HepG2 (cell line): ENCODE data around the gene BMF. TPM values are rescaled to one million over a fixed set of nuclear protein-coding genes. Genes with fewer than 3 reads are reported as not detected.

Experiments
- ATF7-NPFF ChIP-seq: sonication (generic); formaldehyde crosslinking; IDR thresholded peaks from 2 replicates; pipeline ENCODE4 v1.8.1; 2023; ENCODE audit warnings: mild to moderate bottlenecking, low read depth, missing genetic modification reagents, moderate library complexity
- CHCHD3 ChIP-seq: sonication (generic); formaldehyde crosslinking; IDR thresholded peaks from 2 replicates; pipeline ENCODE4 v1.8.0; 2022; ENCODE audit warnings: mild to moderate bottlenecking, missing genetic modification reagents, moderate library complexity
- HCFC1 ChIP-seq: fragments of 150-350 bp; IDR thresholded peaks from 2 replicates; pipeline ENCODE4 v1.6.1; 2014; ENCODE audit warnings: low read depth, low read length
- HNF4A ChIP-seq: sonication (generic); formaldehyde crosslinking; IDR thresholded peaks from 2 replicates; pipeline ENCODE4 v1.4.0; 2020; ENCODE audit warnings: missing genetic modification reagents
- NFE2 ChIP-seq: sonication (generic); formaldehyde crosslinking; IDR thresholded peaks from 2 replicates; pipeline ENCODE4 v1.4.0; 2020; ENCODE audit warnings: missing genetic modification reagents
- PHF21A ChIP-seq: sonication (generic); formaldehyde crosslinking; IDR thresholded peaks from 2 replicates; pipeline ENCODE4 v1.5.0; 2020; ENCODE audit warnings: mild to moderate bottlenecking, missing genetic modification reagents
- PHF8 ChIP-seq: sonication (generic); formaldehyde crosslinking; IDR thresholded peaks from 2 replicates; pipeline ENCODE4 v1.5.0; 2020; ENCODE audit warnings: missing genetic modification reagents
- PRPF4 ChIP-seq: fragments of 200-400 bp; formaldehyde crosslinking; IDR thresholded peaks from 2 replicates; pipeline ENCODE4 v1.6.1; 2016; ENCODE audit warnings: low read length, low read depth; ENCODE audit not compliant: poor library complexity, severe bottlenecking
- RBFOX2 ChIP-seq: fragments of 200-400 bp; formaldehyde crosslinking; IDR thresholded peaks from 2 replicates; pipeline ENCODE4 v1.6.1; 2017; ENCODE audit warnings: low read depth, mild to moderate bottlenecking, low read length
- TAF15 ChIP-seq: fragments of 200-400 bp; formaldehyde crosslinking; IDR thresholded peaks from one replicate; pipeline ENCODE4 v1.6.1; 2018; ENCODE audit warnings: mild to moderate bottlenecking, low read depth, low read length; ENCODE audit not compliant: poor library complexity, severe bottlenecking
- ZNF264 ChIP-seq: sonication (generic); formaldehyde crosslinking; IDR thresholded peaks from 2 replicates; pipeline ENCODE4 v1.4.0; 2020; ENCODE audit warnings: missing genetic modification reagents
- ZNF44 ChIP-seq: sonication (generic); formaldehyde crosslinking; IDR thresholded peaks from 2 replicates; pipeline ENCODE4 v1.5.1; 2020; ENCODE audit warnings: mild to moderate bottlenecking, missing genetic modification reagents
- ZNF510 ChIP-seq: sonication (generic); formaldehyde crosslinking; IDR thresholded peaks from 2 replicates; pipeline ENCODE4 v1.4.0; 2020; ENCODE audit warnings: low read depth, mild to moderate bottlenecking, missing genetic modification reagents
- ZNF777 ChIP-seq: sonication (generic); formaldehyde crosslinking; IDR thresholded peaks from 2 replicates; pipeline ENCODE4 v1.4.0; 2020; ENCODE audit warnings: missing genetic modification reagents
- ZNF780A ChIP-seq: sonication (generic); formaldehyde crosslinking; IDR thresholded peaks from 2 replicates; pipeline ENCODE4 v1.8.0; 2022; ENCODE audit warnings: mild to moderate bottlenecking, missing genetic modification reagents, moderate library complexity
- polyA plus RNA-seq, 8 experiments: library from polyadenylated mRNA; depleted of rRNA in 3 of 8; stranded (reverse) in 7 of 8; unstranded in 1 of 8; fragments of >200 nt; fragmentation: Illumina TruSeq in 4 of 8; extraction: Trizol in 4 of 8; gene quantifications; 2 replicates each; pipeline versions ENCODE4 v1.2.1 to v1.2.3, GENCODE V29; 2011 to 2016; ENCODE audit warnings: low read depth in 4 of 8, missing spikeins in 1 of 8, mixed read lengths in 1 of 8; ENCODE audit not compliant: insufficient read depth in 1 of 8
- total RNA-seq, 5 experiments: library from RNA; depleted of rRNA; stranded (reverse); fragments of >200 nt; fragmentation: Illumina TruSeq; extraction: Trizol; gene quantifications; 2 replicates each; pipeline ENCODE4 v1.2.3, GENCODE V29; 2016; ENCODE audit warnings: low read depth in 1 of 5
- TF ChIP-seq, protein P1 (sequence below): sonication (generic); formaldehyde crosslinking; IDR thresholded peaks from 2 replicates; pipeline ENCODE4 v1.4.0; 2020; ENCODE audit warnings: missing genetic modification reagents, borderline replicate concordance
- TF ChIP-seq, protein P2 (sequence below): sonication (generic); formaldehyde crosslinking; IDR thresholded peaks from 2 replicates; pipeline ENCODE4; 2020; ENCODE audit warnings: missing genetic modification reagents, mild to moderate bottlenecking, borderline replicate concordance
- TF ChIP-seq, protein P3 (sequence below): sonication (generic); formaldehyde crosslinking; IDR thresholded peaks from 2 replicates; pipeline ENCODE4 v1.5.1; 2020; ENCODE audit warnings: missing genetic modification reagents, mild to moderate bottlenecking, borderline replicate concordance

The BMF gene
- total and polyA plus RNA-seq, 2 of the 13 experiments (the other 11 are each of a cell fraction or from before 2014, with no cell fraction given), result 8.7 to 15.9 TPM

DNA sequence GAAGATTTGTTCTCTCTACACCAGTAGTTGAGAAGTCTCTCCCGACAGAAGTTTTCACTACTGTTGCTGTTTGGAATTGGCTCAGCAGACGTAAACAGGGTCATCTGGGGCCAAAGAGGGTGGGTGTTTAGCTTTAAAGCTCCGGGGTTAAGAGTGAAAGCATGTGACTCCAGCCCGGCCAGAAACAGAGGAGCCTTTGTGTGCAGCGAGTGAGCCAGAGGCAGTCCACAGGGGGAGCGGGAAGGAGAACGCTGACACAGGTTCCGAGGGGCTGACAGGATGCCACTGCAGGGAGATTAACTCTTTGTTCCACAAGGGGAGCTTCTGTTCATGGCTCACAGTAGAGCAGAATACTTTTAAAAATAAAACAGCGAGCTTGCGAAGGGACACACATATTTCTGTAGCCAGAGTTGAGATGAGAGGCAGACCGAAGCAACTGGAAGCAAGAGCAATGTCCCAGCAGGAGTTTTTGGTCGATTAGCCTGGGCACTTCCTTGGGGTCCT, 26.9 kb downstream of the BMF start (continued):
- TF ChIP-seq, protein P1, sequence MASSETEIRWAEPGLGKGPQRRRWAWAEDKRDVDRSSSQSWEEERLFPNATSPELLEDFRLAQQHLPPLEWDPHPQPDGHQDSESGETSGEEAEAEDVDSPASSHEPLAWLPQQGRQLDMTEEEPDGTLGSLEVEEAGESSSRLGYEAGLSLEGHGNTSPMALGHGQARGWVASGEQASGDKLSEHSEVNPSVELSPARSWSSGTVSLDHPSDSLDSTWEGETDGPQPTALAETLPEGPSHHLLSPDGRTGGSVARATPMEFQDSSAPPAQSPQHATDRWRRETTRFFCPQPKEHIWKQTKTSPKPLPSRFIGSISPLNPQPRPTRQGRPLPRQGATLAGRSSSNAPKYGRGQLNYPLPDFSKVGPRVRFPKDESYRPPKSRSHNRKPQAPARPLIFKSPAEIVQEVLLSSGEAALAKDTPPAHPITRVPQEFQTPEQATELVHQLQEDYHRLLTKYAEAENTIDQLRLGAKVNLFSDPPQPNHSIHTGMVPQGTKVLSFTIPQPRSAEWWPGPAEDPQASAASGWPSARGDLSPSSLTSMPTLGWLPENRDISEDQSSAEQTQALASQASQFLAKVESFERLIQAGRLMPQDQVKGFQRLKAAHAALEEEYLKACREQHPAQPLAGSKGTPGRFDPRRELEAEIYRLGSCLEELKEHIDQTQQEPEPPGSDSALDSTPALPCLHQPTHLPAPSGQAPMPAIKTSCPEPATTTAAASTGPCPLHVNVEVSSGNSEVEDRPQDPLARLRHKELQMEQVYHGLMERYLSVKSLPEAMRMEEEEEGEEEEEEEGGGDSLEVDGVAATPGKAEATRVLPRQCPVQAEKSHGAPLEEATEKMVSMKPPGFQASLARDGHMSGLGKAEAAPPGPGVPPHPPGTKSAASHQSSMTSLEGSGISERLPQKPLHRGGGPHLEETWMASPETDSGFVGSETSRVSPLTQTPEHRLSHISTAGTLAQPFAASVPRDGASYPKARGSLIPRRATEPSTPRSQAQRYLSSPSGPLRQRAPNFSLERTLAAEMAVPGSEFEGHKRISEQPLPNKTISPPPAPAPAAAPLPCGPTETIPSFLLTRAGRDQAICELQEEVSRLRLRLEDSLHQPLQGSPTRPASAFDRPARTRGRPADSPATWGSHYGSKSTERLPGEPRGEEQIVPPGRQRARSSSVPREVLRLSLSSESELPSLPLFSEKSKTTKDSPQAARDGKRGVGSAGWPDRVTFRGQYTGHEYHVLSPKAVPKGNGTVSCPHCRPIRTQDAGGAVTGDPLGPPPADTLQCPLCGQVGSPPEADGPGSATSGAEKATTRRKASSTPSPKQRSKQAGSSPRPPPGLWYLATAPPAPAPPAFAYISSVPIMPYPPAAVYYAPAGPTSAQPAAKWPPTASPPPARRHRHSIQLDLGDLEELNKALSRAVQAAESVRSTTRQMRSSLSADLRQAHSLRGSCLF (CRISPR knock-in tag), result no peak
- TF ChIP-seq TAF15 (no peak), PHF8 (CRISPR knock-in tag) (0 out of 2 replicates have a peak, but pooled peaks have one; percentile 22), ATF7-NPFF (CRISPR knock-in tag) (0 out of 2 replicates have a peak, but pooled peaks have one; percentile 34), ZNF510 (CRISPR knock-in tag) (no peak), ZNF44 (no peak), HCFC1 (no peak), PRPF4 (no peak), RBFOX2 (peak; percentile 48; the same call in 1 of the 2 replicates), ZNF777 (CRISPR knock-in tag) (no peak), ZNF780A (CRISPR knock-in tag) (no peak), CHCHD3 (CRISPR knock-in tag) (no peak), ZNF264 (CRISPR knock-in tag) (0 out of 2 replicates have a peak, but pooled peaks have one; percentile 43), HNF4A (CRISPR knock-in tag) (peak; percentile 63), PHF21A (CRISPR knock-in tag) (peak; percentile 84), NFE2 (CRISPR knock-in tag) (no peak)
- TF ChIP-seq, protein P2, sequence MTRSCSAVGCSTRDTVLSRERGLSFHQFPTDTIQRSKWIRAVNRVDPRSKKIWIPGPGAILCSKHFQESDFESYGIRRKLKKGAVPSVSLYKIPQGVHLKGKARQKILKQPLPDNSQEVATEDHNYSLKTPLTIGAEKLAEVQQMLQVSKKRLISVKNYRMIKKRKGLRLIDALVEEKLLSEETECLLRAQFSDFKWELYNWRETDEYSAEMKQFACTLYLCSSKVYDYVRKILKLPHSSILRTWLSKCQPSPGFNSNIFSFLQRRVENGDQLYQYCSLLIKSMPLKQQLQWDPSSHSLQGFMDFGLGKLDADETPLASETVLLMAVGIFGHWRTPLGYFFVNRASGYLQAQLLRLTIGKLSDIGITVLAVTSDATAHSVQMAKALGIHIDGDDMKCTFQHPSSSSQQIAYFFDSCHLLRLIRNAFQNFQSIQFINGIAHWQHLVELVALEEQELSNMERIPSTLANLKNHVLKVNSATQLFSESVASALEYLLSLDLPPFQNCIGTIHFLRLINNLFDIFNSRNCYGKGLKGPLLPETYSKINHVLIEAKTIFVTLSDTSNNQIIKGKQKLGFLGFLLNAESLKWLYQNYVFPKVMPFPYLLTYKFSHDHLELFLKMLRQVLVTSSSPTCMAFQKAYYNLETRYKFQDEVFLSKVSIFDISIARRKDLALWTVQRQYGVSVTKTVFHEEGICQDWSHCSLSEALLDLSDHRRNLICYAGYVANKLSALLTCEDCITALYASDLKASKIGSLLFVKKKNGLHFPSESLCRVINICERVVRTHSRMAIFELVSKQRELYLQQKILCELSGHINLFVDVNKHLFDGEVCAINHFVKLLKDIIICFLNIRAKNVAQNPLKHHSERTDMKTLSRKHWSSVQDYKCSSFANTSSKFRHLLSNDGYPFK (CRISPR knock-in tag), result no peak
- TF ChIP-seq, protein P3, sequence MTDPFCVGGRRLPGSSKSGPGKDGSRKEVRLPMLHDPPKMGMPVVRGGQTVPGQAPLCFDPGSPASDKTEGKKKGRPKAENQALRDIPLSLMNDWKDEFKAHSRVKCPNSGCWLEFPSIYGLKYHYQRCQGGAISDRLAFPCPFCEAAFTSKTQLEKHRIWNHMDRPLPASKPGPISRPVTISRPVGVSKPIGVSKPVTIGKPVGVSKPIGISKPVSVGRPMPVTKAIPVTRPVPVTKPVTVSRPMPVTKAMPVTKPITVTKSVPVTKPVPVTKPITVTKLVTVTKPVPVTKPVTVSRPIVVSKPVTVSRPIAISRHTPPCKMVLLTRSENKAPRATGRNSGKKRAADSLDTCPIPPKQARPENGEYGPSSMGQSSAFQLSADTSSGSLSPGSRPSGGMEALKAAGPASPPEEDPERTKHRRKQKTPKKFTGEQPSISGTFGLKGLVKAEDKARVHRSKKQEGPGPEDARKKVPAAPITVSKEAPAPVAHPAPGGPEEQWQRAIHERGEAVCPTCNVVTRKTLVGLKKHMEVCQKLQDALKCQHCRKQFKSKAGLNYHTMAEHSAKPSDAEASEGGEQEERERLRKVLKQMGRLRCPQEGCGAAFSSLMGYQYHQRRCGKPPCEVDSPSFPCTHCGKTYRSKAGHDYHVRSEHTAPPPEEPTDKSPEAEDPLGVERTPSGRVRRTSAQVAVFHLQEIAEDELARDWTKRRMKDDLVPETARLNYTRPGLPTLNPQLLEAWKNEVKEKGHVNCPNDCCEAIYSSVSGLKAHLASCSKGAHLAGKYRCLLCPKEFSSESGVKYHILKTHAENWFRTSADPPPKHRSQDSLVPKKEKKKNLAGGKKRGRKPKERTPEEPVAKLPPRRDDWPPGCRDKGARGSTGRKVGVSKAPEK (CRISPR knock-in tag), result no peak
